HG03469 (cell line): ENCODE data around the gene NMS.

ENCODE experiments used
- ATAC-seq: cut with Tn5 transposase; IDR thresholded peaks from one replicate; pipeline ENCODE4 v1.9.1; 2021; ENCODE audit warnings: mild to moderate bottlenecking, moderate library complexity, moderate number of reproducible peaks; ENCODE audit not compliant: unreplicated experiment

Gene NMS

GRCh38 chr2:100484390-100484789 is 14.1 kb downstream of the NMS start:
- no peak for ATAC-seq

- no peak for ATAC-seq
Measured at GRCh38 chr2:100485396-100485795, 15.1 kb downstream of the NMS start.

GRCh38 chr2:100494712-100495111 is 24.4 kb downstream of the NMS start:
- ATAC-seq, result no peak

GRCh38 chr2:100502782-100503181 is 32.5 kb downstream of the NMS start:
- no peak for ATAC-seq

DNA sequence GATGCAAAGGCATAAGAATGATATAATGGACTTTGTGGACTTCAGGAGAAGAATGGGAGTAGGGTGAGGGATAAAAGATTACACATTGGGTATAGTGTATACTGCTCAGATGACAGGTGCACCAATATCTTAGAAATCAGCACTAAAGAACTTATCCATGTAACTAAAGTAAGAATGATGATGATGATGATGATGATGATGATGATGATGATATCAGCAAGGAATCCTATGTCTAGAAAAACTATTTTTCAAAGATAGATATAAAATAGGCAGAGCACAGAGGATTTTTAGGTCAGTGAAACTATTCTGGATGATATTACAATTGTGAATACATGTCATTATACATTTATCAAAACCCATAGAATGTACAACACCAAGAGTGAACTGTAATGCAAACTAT is 34.3 kb downstream of the NMS start:
- no peak for ATAC-seq

DNA sequence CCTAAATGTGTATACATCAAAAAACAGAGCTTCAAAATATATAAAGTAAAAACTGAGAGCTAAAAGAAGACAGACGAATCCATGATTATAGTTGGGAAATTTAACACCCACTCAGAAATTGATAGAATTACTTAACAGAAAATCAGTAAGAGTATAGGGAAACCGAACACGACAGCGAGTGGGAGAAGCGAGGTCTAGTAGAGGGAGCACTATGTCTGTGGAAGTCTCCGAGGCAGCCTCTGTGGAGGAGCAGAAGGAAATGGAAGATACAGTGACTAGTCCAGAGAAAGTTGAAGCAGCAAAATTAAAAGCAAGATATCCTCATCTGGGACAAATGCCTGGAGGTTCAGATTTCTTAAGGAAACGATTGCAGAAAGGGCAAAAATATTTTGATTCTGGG is 38.8 kb downstream of the NMS start:
- ATAC-seq, result no peak

- ATAC-seq, result no peak
Measured at GRCh38 chr2:100513650-100514049, 43.4 kb downstream of the NMS start.

DNA sequence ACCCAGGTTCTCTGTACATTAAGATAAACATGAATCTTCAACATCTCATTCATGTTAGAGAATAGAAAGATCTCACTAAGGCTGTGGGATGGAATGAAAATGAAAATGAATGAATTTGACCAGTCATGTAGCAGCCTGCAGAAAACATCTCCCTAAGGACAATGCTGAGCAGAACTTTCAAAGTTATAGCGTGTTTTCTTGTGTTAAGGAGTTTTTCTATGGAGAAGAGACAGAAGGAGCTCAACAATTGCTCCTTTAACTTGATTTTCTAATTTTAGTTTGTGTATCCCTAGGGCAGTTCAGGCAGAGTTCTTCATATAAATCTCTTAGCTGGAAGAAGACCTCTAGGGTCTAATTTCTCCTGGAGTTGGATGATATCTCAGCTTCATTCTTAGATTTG is 47.3 kb downstream of the NMS start:
- ATAC-seq, result no peak

- ATAC-seq, result no peak
Measured at GRCh38 chr2:100518801-100519200, 48.5 kb downstream of the NMS start.

DNA sequence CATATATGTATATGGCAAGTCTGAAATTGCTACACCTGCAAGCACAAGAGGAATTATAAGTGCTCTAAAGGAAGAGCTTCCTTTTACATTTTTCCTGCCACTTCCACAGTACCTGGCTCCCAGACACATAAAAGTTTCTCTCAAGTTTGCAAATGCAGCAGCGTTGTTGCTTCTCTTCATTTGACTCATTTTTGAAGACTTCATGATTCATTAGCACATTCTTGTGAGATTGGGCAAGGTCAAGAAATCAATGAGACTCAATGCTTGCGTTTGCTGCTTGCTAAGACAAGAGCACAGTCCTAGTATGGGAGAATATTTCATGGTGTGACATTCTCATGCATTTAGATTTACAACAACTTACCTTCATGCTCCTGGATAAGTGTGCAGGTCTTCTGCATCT is 49.9 kb downstream of the NMS start:
- ATAC-seq, result no peak

- ATAC-seq, result no peak
Measured at GRCh38 chr2:100522430-100522829, 52.1 kb downstream of the NMS start.

DNA sequence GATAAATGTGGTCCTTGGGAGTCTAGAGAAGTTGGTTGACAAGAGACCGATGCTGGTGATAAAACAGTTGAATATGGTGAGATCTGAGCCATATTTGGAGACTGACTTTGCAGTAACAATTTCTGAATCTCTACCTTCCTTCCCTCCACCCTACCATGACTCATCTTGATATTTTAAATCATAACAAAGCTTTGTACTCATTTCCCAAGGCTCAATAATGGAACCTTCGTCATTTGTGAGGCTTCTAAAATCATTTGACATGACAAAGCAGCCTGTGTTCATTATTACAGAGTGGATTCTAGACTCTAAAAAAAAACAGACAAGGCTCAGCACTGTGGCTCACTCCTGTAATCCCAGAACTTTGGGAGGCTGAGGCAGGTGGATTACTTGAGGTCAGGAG is 54.0 kb downstream of the NMS start:
- ATAC-seq, result no peak

- no peak for ATAC-seq
Measured at GRCh38 chr2:100526868-100527267, 56.6 kb downstream of the NMS start.

GRCh38 chr2:100527440-100528015 is 57.2 kb downstream of the NMS start:
- ATAC-seq, result no peak

GRCh38 chr2:100529176-100529575 is 58.9 kb downstream of the NMS start:
- ATAC-seq, result no peak

DNA sequence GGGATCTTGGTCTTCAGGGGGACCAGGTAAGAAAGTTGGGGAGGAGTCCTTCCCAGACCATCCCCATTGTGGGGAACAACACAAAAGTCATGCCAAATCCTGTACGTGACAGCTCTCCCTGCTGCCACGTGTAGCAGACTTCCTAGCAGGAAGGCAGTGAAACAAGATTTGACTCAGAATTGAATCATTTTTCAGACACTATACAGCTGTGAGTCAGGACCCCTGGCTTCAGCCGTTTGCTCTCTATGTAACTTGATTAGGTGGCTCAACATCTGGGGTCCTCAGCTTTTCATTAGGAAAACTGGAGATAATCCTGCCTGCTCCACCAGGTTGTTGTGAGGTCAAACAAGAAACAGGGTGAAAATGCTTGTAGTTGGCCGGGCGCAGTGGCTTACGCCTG is 59.6 kb downstream of the NMS start:
- ATAC-seq, result no peak
